Common myeloid progenitor, CD34-positive (primary cell): ENCODE data around the gene PCED1B.

Source experiments
- CTCF ChIA-PET: fragments of 350-600 bp; sonication (Branson Sonifier 250); formaldehyde crosslinking; loops from one replicate; lab custom pipeline; 2021; ENCODE audit warnings: antibody characterized with exemption; lab: Charles Lee
- POLR2A ChIA-PET: fragments of 350-600 bp; sonication (Branson Sonifier 250); formaldehyde crosslinking; loops from one replicate; lab custom pipeline; 2021; ENCODE audit warnings: antibody characterized with exemption; lab: Charles Lee
- DNase-seq, 3 donors: peaks; one replicate each; pipeline versions ENCODE4 v3.0.0 to v3.0.0-alpha.2; 2013
- H3K27ac ChIP-seq, 2 experiments: 1 replicate in 1 of 2; 2 replicates in 1 of 2; pipeline ENCODE4 v1.7.0; 2013; ENCODE audit warnings: inconsistent platforms in 2 of 2, low read length in 2 of 2, mild to moderate bottlenecking in 2 of 2, low read depth in 1 of 2, moderate library complexity in 1 of 2; ENCODE audit not compliant: severe bottlenecking in 2 of 2, insufficient read depth in 1 of 2, poor library complexity in 1 of 2
- H3K27me3 ChIP-seq, 5 experiments: replicated peaks in 2 of 5; 1 replicate in 3 of 5; 2 replicates in 2 of 5; pipeline versions ENCODE4 v1.6.1 to v1.7.0; 2013; ENCODE audit warnings: low read length in 4 of 5, mild to moderate bottlenecking in 2 of 5, moderate library complexity in 2 of 5, inconsistent platforms in 1 of 5; ENCODE audit not compliant: insufficient read depth in 5 of 5, control insufficient read depth in 4 of 5
- H3K36me3 ChIP-seq, 4 experiments: 1 replicate in 2 of 4; 2 replicates in 2 of 4; pipeline versions ENCODE4 v1.6.1 to v1.7.0; 2013; ENCODE audit warnings: low read length in 3 of 4, control low read depth in 1 of 4, mild to moderate bottlenecking in 1 of 4; ENCODE audit not compliant: control insufficient read depth in 4 of 4, insufficient read depth in 4 of 4
- H3K4me1 ChIP-seq, 4 experiments: 1 replicate in 3 of 4; 2 replicates in 1 of 4; pipeline versions ENCODE4 v1.6.1 to v1.7.1; 2013; ENCODE audit warnings: low read length in 3 of 4, mild to moderate bottlenecking in 3 of 4, control low read depth in 1 of 4, inconsistent platforms in 1 of 4, moderate library complexity in 1 of 4; ENCODE audit not compliant: control insufficient read depth in 4 of 4, insufficient read depth in 4 of 4; ENCODE audit errors: control extremely low read depth in 1 of 4
- H3K4me3 ChIP-seq, 7 experiments: 1 replicate in 4 of 7; 2 replicates in 3 of 7; pipeline versions ENCODE4 v1.5.1 to v1.7.0; 2013; ENCODE audit warnings: mild to moderate bottlenecking in 7 of 7, low read length in 6 of 7, moderate library complexity in 6 of 7, inconsistent platforms in 2 of 7, low read depth in 2 of 7, control low read depth in 1 of 7; ENCODE audit not compliant: insufficient read depth in 4 of 7, control insufficient read depth in 1 of 7; ENCODE audit errors: extremely low read depth in 1 of 7
- H3K9me3 ChIP-seq, 5 experiments: 1 replicate in 4 of 5; 2 replicates in 1 of 5; pipeline versions ENCODE4 v1.6.1 to v1.7.1; 2013; ENCODE audit warnings: low read length in 4 of 5, mild to moderate bottlenecking in 2 of 5, inconsistent platforms in 1 of 5, low read depth in 1 of 5, moderate library complexity in 1 of 5; ENCODE audit not compliant: control insufficient read depth in 4 of 5, insufficient read depth in 2 of 5; ENCODE audit errors: control extremely low read depth in 1 of 5
- WGBS: methylation state at CpG from one replicate; pipeline ENCODE4 v1.1.5; 2013; ENCODE audit not compliant: insufficient coverage; 5-methylcytosine and 5-hydroxymethylcytosine counted together

Gene PCED1B

DNA sequence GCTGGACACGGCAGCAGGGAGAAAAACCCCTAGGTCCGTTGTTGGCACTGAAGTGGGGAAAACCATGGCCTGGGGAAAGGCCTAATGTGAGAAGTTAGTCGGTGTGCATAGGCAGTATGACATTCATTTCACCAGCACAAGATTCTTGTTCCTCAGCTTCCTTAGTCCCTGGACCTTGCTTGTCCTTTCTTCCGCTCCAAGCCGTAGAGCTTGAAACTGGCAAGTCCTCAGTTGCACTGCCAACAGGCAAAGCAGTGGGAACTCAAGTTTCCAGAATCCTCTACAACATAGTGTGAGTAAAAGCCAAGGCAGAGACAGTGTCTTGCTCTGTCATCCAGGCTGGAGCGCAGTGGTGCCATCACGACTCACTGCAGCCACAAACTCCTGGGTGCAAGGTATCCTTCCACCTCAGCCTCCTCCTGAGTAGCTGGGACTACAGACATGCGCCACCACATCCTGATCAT, 138.8 kb downstream of the PCED1B start:
- Histone ChIP-seq H3K27me3 (no peaks in the 10 kb centered on the region), H3K4me3 (no peak overlapping the region), H3K9me3 (no peaks in the 10 kb centered on the region), H3K36me3 (no peaks in the 10 kb centered on the region), H3K27ac (no peak overlapping the region), H3K4me1 (peaks cover 2 to 49% (median 17%) of the 10 kb centered on the region in 4 experiments)
- ChIA-PET CTCF (interaction anchor here (1.3 to 2.6 kb wide), 2 partner anchors 10 to 89 kb away, joined by 3 to 8 read pairs; no protein-coding TSS in a partner anchor), POLR2A (no interaction called here)
- DNase-seq: peak in 1 of 3 donors; percentile 24
- WGBS: 98% methylated on average over 5 of the region's 8 CpGs

- H3K4me3 ChIP-seq: no peak overlapping the region
- WGBS: 100% methylated on average over 3 of the region's 3 CpGs
- no peaks in the 10 kb centered on the region for H3K36me3 ChIP-seq
- ChIA-PET POLR2A (no interaction called here), CTCF (interaction anchor here (0.8 to 2.6 kb wide), 2 partner anchors 11 to 87 kb away, joined by 3 to 8 read pairs; no protein-coding TSS in a partner anchor)
- H3K27me3 ChIP-seq: no peaks in the 10 kb centered on the region
- H3K9me3 ChIP-seq: no peaks in the 10 kb centered on the region
- DNase-seq: no peak
- H3K4me1 ChIP-seq: peaks cover 5 to 55% (median 23%) of the 10 kb centered on the region in 4 experiments
- no peak overlapping the region for H3K27ac ChIP-seq
Measured at GRCh38 chr12:47219243-47219642, 139.8 kb downstream of the PCED1B start.

GRCh38 chr12:47221256-47222023, 142.0 kb downstream of the PCED1B start:
- no peak overlapping the region for H3K27ac ChIP-seq
- H3K36me3 ChIP-seq: no peaks in the 10 kb centered on the region
- no peak for DNase-seq
- no peak overlapping the region for H3K4me3 ChIP-seq
- no CpG with 5 or more reads among the region's 2 CpGs for WGBS
- no peaks in the 10 kb centered on the region for H3K27me3 ChIP-seq
- H3K4me1 ChIP-seq: peaks cover 3 to 34% (median 16%) of the 10 kb centered on the region in 4 experiments
- CTCF ChIA-PET: no interaction called here
- no peaks in the 10 kb centered on the region for H3K9me3 ChIP-seq
- POLR2A ChIA-PET: no interaction called here

- CTCF ChIA-PET: no interaction called here
- H3K27me3 ChIP-seq: no peaks in the 10 kb centered on the region
- H3K4me3 ChIP-seq: no peak overlapping the region
- no peak for DNase-seq
- no peaks in the 10 kb centered on the region for H3K9me3 ChIP-seq
- peaks cover 3 to 23% (median 9%) of the 10 kb centered on the region in 4 experiments for H3K4me1 ChIP-seq
- H3K27ac ChIP-seq: no peak overlapping the region
- 59% methylated on average over 3 of the region's 3 CpGs for whole genome bisulfite sequencing
- no peaks in the 10 kb centered on the region for H3K36me3 ChIP-seq
- POLR2A ChIA-PET: no interaction called here
Measured at GRCh38 chr12:47222520-47223030, 143.2 kb downstream of the PCED1B start.

- Histone ChIP-seq H3K27ac (peak overlapping the region in 1 of 2 experiments; percentile 44), H3K4me3 (no peak overlapping the region), H3K27me3 (no peaks in the 10 kb centered on the region), H3K36me3 (no peaks in the 10 kb centered on the region), H3K4me1 (peaks cover 3 to 16% (median 9%) of the 10 kb centered on the region in 4 experiments), H3K9me3 (no peaks in the 10 kb centered on the region)
- ChIA-PET CTCF (no interaction called here), POLR2A (no interaction called here)
- peak in 1 of 3 donors; percentile 21 for DNase-seq
- 68% methylated on average over 4 of the region's 7 CpGs for WGBS
Measured at GRCh38 chr12:47223031-47223847, 143.8 kb downstream of the PCED1B start.

DNA sequence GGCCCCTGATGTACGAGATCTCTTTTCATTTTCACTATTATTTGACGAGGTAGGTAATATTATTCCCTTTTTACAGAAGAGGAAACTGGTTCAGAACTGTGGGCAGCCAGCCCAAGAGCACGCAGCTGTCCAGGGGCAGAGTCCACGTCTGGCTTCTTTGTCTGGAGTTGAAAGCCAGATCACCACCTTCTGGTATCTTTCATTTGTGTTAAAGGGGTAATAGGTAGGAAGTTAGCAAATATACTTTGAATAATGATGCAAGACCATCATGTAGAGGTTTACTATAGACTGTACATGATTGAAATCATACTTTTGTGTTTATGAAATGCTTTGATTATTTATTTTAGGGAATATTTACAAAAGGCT, 144.4 kb downstream of the PCED1B start:
- Histone ChIP-seq H3K9me3 (no peaks in the 10 kb centered on the region), H3K27me3 (no peaks in the 10 kb centered on the region), H3K27ac (peak overlapping the region in 1 of 2 experiments; percentile 44), H3K4me1 (peaks cover 3 to 15% (median 9%) of the 10 kb centered on the region in 4 experiments), H3K36me3 (no peaks in the 10 kb centered on the region), H3K4me3 (no peak overlapping the region)
- DNase-seq: peak in 1 of 3 donors; percentile 17
- CTCF ChIA-PET: no interaction called here
- POLR2A ChIA-PET: no interaction called here
- 25% methylated on average over 1 of the region's 4 CpGs for WGBS
